GM18507 (cell line): Measurements from ENCODE around the gene DGCR6.
"Not testable (repeated sequence)": the region's sequence is repeated elsewhere in the genome, so short reads cannot be mapped to it uniquely, and the experiment has no call there.

ENCODE experiments used
- DNase-seq: peaks from one replicate; pipeline ENCODE4 v3.0.0; 2011; ENCODE audit warnings: low read depth; ENCODE audit not compliant: insufficient read length; ENCODE audit errors: extremely low spot score
- FAIRE-seq: peaks from 2 replicates; lab custom pipeline; 2011; peaks lifted over from hg19 to GRCh38; lab: Jason Lieb, UNC

DGCR6 gene

DNA sequence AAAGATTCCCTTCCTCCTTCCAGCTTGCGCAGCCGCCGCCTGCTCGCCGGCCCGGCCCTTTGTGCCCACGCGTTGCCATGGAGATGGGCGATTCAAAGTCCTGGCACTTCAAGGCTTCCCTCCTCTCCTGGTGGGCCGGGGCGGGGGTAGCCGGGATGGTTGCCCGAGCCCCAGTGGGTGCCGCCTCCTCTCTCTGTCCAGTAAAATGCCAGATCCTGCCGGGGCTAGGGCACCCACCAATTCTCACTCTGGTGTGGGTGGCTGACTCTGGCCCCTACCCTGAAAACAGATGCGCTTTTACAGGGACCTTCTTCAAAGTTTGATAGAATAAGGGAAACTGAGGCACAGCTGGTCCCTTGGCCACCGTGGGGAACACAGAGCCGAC lies 52.2 kb downstream of the DGCR6 start:
- not testable (repeated sequence) for DNase-seq, FAIRE-seq

DNA sequence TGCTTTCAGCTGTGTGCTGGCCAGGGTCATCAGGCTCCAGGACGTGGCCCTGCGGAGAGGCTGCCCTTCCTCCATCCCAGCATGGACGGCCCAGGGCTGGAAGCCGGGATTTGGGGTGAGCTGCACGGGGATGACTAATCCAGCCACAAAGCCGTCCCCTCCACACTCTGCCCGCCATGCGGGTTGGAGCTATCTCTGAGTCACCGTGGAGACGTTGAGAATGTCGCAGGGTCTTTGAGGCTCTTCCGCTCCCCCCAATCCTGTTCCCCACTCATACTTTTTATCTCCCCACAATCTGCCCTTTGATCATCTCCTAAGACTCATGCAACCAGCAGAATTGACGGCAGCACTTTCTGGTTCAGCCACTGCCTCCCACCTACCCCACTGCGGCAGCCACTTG lies 52.6 kb downstream of the DGCR6 start:
- FAIRE-seq, DNase-seq: not testable (repeated sequence)

DNA sequence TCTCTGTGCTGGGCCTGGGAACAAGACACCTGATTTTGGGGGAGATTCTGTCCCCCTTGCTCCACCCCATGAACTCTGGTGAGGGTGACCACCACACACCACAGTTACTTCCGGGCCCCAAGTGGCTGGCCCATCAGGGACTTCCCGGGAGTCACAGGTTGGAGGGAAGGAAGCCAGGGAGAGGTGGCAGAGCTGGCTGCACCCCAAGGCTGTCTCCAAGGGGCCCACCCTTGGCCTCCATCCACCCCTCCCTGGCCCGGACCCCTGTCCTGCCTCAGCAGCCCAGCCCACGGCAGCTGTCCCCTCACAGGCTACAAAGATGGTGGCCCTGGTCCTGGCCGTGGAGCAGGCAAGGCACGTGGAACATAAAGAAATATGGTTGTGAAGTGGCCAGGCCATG lies 53.1 kb downstream of the DGCR6 start:
- DNase-seq, FAIRE-seq: not testable (repeated sequence)

DNA sequence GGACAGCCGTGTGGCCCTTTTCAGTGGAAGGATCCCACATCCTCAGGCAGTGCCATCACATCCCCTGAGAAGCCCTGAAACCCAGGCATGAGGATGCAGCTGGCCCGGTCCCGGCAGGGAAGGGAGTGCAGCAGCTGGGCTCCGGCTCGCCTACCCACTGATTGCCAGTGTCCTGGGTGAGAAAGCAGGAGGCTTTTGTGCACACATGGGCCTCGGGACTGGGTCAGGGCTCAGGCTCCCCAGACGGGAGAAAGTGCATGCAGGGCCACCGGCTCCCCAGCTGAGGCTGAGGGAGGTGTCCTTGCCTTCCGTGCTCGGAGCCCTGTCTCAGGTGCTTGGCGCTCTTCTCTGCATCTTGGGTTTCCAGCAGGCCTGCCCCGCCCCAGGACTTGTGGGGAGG lies 53.6 kb downstream of the DGCR6 start:
- FAIRE-seq, DNase-seq: not testable (repeated sequence)

DNA sequence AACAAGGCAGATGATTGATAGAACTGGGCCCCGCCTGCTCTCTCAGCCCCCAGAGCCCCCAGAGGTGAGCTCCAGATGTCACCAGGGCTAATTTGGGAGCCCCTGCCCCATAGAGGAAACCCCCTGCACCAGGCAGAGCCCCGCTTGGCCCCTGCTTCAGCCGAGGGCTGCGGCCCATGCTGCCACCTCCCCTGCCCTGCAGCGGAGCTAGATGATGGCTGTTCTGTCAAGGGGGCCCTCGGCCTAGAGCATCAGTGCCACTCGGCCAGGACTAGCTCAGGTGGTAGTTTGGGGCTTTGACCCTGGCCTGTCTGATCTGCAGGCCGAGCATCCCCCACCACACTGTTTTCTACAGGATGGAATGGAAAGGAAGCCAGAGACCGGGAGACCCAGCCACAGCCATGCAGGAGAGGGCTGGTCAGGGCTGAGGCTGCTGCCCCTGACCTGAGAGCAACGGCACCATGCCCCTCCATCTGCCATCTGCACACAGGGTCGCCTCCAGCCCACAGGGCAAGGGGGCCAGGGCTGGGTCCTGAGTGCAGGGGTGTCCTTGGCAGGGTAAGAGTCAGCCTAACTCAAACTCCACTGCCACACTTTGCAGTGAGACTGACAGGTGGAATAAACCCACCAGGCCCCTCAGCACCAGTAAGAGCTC lies 54.2 kb downstream of the DGCR6 start:
- not testable (repeated sequence) for DNase-seq, FAIRE-seq

DNA sequence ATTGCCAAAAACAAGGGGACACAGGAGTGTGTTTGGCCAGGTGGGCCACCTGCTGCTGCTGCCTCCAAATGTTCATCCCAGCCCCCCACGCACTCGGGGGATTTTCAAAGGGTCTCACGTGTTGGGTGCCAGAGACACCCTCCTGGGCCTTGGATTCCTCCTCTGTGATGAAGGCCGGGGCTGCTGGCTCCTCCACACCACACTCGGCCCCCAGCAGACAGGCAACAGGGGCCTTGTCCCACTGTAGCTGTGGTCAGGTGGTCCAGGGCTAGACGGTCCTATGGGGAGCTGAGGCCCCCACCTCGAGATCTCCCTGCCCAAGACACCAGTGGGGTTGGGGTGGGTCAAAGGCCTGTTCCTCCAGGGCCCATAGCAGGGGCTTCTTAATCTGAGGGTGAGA lies 55.1 kb downstream of the DGCR6 start:
- FAIRE-seq, DNase-seq: not testable (repeated sequence)
